Measurements from ENCODE around the gene ANKS6. TPM values are rescaled to one million over a fixed set of nuclear protein-coding genes. Genes with fewer than 3 reads are reported as not detected.

Gene ANKS6
- total and polyA plus RNA-seq, 2 experiments from 2014 or later = 36.9 to 59.0 TPM

DNA sequence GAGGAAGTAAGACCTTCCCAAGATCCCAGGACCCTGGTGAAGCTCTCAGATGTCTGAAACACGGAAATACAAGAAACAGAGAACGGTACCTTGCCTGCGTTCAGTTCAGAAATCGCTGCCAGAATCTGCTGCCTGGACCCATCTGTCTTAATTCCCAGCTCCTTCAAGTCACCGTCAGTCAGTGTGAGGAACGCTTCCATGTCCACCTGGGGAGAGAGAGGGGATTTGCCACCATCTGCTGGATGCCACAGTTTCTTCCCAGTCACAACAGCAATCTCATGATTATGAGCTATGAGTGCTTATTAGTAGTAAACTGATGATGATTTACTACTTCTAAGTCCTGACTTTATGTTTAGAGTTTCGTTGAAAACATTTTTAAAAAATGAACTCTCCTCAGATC lies 50.9 kb downstream of the ANKS6 start:
- DNase-seq (ENCODE audit: low spot score) (no peak), ATAC-seq (no peak)
- TF ChIP-seq CREB1 (CRISPR knock-in tag; IDR thresholded peaks at IDR 0.05; ENCODE audit: low read depth) (no peak), EZH2 (IDR thresholded peaks at IDR 0.05; ENCODE audit: low read depth, unreplicated experiment) (no peak), NANOG (IDR thresholded peaks at IDR 0.05; ENCODE audit: borderline replicate concordance) (no peak), STAT1 (IDR thresholded peaks at IDR 0.05; ENCODE audit: unreplicated experiment) (no peak), EZH2phosphoT487 (IDR thresholded peaks at IDR 0.05; ENCODE audit: unreplicated experiment) (no peak), ZNF331 (CRISPR knock-in tag; IDR thresholded peaks at IDR 0.05; ENCODE audit: low read depth) (no peak), JUNB (IDR thresholded peaks at IDR 0.05; ENCODE audit: unreplicated experiment) (no peak), ZNF114 (CRISPR knock-in tag; IDR thresholded peaks at IDR 0.05) (no peak)
- TF ChIP-seq, protein P1, sequence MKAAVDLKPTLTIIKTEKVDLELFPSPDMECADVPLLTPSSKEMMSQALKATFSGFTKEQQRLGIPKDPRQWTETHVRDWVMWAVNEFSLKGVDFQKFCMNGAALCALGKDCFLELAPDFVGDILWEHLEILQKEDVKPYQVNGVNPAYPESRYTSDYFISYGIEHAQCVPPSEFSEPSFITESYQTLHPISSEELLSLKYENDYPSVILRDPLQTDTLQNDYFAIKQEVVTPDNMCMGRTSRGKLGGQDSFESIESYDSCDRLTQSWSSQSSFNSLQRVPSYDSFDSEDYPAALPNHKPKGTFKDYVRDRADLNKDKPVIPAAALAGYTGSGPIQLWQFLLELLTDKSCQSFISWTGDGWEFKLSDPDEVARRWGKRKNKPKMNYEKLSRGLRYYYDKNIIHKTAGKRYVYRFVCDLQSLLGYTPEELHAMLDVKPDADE (IDR thresholded peaks at IDR 0.05) = no peak
- TF ChIP-seq, protein P2, sequence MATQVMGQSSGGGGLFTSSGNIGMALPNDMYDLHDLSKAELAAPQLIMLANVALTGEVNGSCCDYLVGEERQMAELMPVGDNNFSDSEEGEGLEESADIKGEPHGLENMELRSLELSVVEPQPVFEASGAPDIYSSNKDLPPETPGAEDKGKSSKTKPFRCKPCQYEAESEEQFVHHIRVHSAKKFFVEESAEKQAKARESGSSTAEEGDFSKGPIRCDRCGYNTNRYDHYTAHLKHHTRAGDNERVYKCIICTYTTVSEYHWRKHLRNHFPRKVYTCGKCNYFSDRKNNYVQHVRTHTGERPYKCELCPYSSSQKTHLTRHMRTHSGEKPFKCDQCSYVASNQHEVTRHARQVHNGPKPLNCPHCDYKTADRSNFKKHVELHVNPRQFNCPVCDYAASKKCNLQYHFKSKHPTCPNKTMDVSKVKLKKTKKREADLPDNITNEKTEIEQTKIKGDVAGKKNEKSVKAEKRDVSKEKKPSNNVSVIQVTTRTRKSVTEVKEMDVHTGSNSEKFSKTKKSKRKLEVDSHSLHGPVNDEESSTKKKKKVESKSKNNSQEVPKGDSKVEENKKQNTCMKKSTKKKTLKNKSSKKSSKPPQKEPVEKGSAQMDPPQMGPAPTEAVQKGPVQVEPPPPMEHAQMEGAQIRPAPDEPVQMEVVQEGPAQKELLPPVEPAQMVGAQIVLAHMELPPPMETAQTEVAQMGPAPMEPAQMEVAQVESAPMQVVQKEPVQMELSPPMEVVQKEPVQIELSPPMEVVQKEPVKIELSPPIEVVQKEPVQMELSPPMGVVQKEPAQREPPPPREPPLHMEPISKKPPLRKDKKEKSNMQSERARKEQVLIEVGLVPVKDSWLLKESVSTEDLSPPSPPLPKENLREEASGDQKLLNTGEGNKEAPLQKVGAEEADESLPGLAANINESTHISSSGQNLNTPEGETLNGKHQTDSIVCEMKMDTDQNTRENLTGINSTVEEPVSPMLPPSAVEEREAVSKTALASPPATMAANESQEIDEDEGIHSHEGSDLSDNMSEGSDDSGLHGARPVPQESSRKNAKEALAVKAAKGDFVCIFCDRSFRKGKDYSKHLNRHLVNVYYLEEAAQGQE (IDR thresholded peaks at IDR 0.05; ENCODE audit: unreplicated experiment) = no peak
- TF ChIP-seq, protein P3, sequence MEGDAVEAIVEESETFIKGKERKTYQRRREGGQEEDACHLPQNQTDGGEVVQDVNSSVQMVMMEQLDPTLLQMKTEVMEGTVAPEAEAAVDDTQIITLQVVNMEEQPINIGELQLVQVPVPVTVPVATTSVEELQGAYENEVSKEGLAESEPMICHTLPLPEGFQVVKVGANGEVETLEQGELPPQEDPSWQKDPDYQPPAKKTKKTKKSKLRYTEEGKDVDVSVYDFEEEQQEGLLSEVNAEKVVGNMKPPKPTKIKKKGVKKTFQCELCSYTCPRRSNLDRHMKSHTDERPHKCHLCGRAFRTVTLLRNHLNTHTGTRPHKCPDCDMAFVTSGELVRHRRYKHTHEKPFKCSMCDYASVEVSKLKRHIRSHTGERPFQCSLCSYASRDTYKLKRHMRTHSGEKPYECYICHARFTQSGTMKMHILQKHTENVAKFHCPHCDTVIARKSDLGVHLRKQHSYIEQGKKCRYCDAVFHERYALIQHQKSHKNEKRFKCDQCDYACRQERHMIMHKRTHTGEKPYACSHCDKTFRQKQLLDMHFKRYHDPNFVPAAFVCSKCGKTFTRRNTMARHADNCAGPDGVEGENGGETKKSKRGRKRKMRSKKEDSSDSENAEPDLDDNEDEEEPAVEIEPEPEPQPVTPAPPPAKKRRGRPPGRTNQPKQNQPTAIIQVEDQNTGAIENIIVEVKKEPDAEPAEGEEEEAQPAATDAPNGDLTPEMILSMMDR (conservative IDR thresholded peaks at IDR 0.05; ENCODE audit: low read depth in 2 of 2) = no peak
- Mint-ChIP-seq H3K9me3 (no peaks in the 10 kb centered on the region), H3K27ac (no peak overlapping the region), H3K4me1 (no peaks in the 10 kb centered on the region), H3K27me3 (ENCODE audit: insufficient read depth, low read depth, poor library complexity) (no peaks in the 10 kb centered on the region), H3K36me3 (ENCODE audit: low read depth) (peaks cover 32% of the 10 kb centered on the region), H3K4me3 (no peak overlapping the region)
- H3K79me2 ChIP-seq (replicated peaks; ENCODE audit: insufficient read depth) = no peaks in the 10 kb centered on the region
- H3K36me3 ChIP-seq (ENCODE audit: insufficient read depth) = peaks cover 11% of the 10 kb centered on the region
- H3K27ac ChIP-seq (ENCODE audit: low read depth) = no peak overlapping the region
- H2AFZ ChIP-seq = no peak overlapping the region
- H3K9me2 ChIP-seq (ENCODE audit: insufficient read depth) = no peaks in the 10 kb centered on the region
- no peak overlapping the region for H3K4me3 ChIP-seq
- H3F3A ChIP-seq (replicated peaks; ENCODE audit: low read depth) = no peaks in the 10 kb centered on the region
- no peaks in the 10 kb centered on the region for H3K4me1 ChIP-seq (ENCODE audit: insufficient read depth)
- H3K27me3 ChIP-seq (ENCODE audit: insufficient read depth) = no peaks in the 10 kb centered on the region
- no peaks in the 10 kb centered on the region for H4K20me1 ChIP-seq (replicated peaks; ENCODE audit: insufficient read depth)
- no peak overlapping the region for H3K4me2 ChIP-seq
